Pons (tissue), 1 donor: Measurements from ENCODE around the gene PCDHA1.
"Not testable (repeated sequence)": the region's sequence is repeated elsewhere in the genome, so short reads cannot be mapped to it uniquely, and the experiment has no call there.

Experiments used
- DNase-seq: peaks from one replicate; pipeline ENCODE4 v3.0.0-alpha.2; 2016; ENCODE audit warnings: low spot score

PCDHA1 gene

GRCh38 chr5:140785905-140786686 lies at the start of gene PCDHA1:
Gene PCDHA1 (plus strand): TSS chr5:140786140.
- peak; percentile 57 for DNase-seq

- DNase-seq: no peak
Measured at GRCh38 chr5:140737486-140737885, 48.5 kb upstream of the PCDHA1 start.

DNA sequence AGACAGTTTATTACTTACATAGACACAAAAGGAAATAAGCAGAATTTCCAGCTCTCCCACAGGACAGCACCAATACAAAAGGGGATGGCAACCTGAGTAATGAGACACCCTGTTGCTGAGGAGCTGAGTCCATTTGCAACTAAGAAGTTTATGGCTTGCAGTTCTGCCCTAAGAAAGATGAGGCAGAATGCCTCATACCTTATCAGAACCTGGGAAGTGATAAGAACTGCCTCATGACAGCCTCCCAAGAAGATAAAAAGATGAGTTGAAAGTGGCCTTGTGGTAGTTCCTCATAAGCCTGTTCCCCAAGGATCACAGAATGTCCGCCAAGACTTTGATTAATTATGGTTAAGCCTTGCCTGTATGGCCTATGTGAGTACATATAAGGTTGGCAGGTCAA lies 44.0 kb upstream of the PCDHA1 start:
- DNase-seq: no peak

GRCh38 chr5:140753561-140753960 lies 32.4 kb upstream of the PCDHA1 start:
- DNase-seq: no peak

GRCh38 chr5:140764177-140764973 lies 21.6 kb upstream of the PCDHA1 start:
- DNase-seq: no peak

DNA sequence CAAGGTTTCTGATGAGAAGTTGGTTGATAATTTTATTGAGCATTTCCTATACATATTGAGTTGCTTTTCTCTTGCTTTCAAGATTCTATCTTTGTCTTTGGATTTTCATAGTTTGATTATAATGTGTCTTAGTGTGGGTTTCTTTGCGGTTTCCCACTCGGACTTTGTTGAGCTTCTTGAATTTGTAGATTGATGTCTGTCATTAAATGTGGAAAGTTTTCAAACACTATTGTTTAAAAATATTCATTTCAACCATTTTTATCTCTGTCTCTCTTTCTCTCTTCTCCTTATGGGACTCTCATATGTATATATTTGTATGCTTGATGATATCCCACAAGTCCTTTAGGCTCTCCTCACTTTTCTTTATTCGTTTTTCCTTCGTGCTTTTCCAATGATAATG lies 18.5 kb upstream of the PCDHA1 start:
- DNase-seq: no peak

- no peak for DNase-seq
Measured at GRCh38 chr5:140780512-140780911, 5.4 kb upstream of the PCDHA1 start.

GRCh38 chr5:140787422-140787821 lies 1.5 kb downstream of the PCDHA1 start:
- not testable (repeated sequence) for DNase-seq

DNA sequence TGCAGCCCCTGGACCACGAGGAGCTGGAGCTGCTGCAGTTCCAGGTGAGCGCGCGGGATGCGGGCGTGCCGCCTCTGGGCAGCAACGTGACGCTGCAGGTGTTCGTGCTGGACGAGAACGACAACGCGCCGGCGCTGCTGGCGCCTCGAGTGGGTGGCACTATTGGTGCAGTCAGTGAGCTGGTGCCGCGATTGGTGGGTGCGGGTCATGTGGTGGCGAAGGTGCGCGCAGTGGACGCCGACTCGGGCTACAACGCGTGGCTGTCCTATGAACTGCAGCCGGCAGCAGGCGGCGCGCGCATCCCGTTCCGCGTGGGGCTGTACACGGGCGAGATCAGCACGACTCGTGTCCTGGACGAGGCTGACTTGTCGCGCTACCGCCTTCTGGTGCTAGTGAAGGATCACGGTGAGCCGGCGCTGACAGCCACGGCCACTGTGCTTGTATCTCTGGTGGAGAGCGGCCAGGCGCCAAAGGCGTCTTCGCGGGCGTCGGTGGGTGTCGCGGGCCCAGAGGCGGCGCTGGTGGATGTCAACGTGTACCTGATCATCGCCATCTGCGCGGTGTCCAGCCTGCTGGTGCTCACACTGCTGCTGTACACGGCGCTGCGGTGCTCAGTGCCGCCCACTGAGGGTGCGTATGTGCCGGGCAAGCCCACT lies 2.0 kb downstream of the PCDHA1 start:
- not testable (repeated sequence) for DNase-seq

DNA sequence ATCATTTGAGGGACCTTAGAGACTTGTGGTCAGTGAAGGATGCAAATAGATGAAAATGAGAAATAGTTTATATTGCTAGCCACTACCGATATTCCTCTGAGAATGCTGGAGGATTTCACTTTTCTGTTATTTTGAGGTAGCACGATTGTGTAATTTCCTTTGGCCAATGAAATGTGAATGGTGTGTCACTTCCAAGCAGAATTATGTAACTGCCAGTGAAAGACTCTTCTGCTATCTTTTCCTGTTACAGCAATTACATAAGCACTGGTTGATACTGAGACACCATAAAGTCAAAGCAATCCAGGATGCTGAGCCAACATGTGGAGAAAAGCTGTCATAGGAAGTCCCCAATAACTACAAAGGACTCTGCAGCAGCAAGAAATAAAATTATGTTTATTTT lies 5.1 kb downstream of the PCDHA1 start:
- DNase-seq: no peak

- peak; percentile 68 for DNase-seq
Measured at GRCh38 chr5:140794595-140795258, 8.8 kb downstream of the PCDHA1 start, which contains the start of gene PCDHA2. Gene PCDHA2 (plus strand): TSS chr5:140794852.

- DNase-seq: peak; percentile 49
Measured at GRCh38 chr5:140795259-140795641, 9.3 kb downstream of the PCDHA1 start.

DNA sequence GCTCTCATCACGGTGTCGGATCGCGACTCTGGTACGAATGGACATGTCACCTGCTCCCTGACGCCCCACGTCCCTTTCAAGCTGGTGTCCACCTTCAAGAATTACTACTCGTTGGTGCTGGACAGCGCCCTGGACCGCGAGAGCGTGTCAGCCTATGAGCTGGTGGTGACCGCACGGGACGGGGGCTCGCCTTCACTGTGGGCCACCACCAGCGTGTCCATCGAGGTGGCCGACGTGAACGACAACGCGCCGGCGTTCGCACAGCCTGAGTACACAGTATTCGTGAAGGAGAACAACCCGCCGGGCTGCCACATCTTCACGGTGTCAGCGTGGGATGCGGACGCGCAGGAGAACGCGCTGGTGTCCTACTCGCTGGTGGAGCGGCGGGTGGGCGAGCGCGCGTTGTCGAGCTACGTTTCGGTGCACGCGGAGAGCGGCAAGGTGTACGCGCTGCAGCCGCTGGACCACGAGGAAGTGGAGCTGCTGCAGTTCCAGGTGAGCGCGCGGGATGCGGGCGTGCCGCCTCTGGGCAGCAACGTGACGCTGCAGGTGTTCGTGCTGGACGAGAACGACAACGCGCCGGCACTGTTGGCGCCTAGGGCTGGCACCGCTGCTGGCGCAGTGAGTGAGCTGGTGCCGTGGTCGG lies 10.3 kb downstream of the PCDHA1 start:
- not testable (repeated sequence) for DNase-seq

DNA sequence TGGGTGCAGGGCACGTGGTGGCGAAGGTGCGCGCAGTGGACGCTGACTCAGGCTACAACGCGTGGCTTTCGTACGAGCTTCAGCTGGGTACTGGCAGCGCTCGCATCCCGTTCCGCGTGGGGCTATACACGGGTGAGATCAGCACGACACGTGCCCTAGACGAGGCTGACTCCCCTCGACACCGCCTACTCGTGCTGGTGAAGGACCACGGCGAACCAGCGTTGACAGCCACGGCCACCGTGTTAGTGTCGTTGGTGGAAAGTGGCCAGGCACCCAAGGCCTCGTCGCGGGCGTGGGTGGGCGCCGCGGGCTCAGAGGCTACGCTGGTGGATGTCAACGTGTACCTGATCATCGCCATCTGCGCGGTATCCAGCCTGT lies 10.8 kb downstream of the PCDHA1 start:
- no peak for DNase-seq

GRCh38 chr5:140800816-140801493 lies 15.0 kb downstream of the PCDHA1 start, which contains the start of gene PCDHA3:
Gene PCDHA3 (plus strand): TSS chr5:140801057.
- DNase-seq: peak; percentile 84

GRCh38 chr5:140801494-140801841 lies 15.5 kb downstream of the PCDHA1 start:
- DNase-seq: peak; percentile 65

- not testable (repeated sequence) for DNase-seq
Measured at GRCh38 chr5:140802381-140802780, 16.4 kb downstream of the PCDHA1 start.

DNA sequence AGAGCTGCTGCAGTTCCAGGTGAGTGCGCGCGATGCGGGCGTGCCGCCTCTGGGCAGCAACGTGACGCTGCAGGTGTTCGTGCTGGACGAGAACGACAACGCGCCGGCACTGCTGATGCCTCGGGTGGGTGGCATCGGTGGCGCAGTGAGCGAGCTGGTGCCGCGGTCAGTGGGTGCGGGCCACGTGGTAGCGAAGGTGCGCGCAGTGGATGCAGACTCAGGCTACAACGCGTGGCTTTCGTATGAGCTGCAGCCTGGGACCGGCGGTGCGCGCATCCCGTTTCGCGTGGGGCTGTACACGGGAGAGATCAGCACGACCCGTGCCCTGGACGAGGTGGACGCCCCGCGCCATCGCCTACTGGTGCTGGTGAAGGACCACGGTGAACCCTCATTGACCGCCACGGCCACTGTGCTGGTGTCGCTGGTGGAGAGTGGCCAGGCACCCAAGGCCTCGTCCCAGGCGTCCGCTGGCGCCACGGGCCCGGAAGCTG lies 16.9 kb downstream of the PCDHA1 start:
- DNase-seq: no peak

GRCh38 chr5:140806834-140807775 lies 21.2 kb downstream of the PCDHA1 start, which contains the start of gene PCDHA4:
Gene PCDHA4 (plus strand): TSS chr5:140807068.
- peak; percentile 70 for DNase-seq
